C4-2B (cell line): ENCODE results near the gene NHERF1.

Experiments
- ZFX ChIP-seq: fragments of 450-650 bp; IDR thresholded peaks from 2 replicates; pipeline ENCODE4 v1.6.1; 2017
- TF ChIP-seq, protein P1 (sequence below): fragments of 450-650 bp; conservative IDR thresholded peaks from 2 replicates; pipeline ENCODE4 v1.5.1; 2017; ENCODE audit warnings: mild to moderate bottlenecking

DNA sequence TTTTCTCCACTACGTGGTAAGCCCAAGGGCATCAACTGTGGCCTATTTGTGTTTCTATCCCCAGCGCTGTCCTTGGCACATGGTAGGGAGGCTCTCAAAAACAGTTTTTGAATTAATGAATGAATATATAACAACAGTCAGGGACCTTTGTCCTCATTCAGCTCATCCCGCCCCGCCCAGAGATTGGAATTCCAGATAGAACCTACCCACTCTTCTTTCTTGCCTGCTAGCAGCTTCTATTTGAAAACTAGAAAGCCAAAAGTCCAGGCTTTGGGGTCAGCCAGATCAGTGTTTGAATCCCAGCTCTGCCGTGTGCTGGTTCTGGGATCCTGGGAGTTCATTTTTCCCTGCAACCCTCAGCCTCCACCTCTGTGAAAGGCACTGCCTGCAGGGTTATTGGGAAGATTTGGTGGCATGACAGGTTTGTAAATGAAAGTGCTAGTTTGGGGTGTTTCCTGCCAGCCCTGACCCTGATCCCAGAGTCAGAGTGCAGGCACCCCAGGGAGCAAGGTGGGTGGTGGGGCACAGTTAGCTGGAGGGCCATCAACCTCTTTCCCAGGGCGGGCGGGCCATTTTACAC is 4.5 kb downstream of the NHERF1 start:
- TF ChIP-seq, protein P1, sequence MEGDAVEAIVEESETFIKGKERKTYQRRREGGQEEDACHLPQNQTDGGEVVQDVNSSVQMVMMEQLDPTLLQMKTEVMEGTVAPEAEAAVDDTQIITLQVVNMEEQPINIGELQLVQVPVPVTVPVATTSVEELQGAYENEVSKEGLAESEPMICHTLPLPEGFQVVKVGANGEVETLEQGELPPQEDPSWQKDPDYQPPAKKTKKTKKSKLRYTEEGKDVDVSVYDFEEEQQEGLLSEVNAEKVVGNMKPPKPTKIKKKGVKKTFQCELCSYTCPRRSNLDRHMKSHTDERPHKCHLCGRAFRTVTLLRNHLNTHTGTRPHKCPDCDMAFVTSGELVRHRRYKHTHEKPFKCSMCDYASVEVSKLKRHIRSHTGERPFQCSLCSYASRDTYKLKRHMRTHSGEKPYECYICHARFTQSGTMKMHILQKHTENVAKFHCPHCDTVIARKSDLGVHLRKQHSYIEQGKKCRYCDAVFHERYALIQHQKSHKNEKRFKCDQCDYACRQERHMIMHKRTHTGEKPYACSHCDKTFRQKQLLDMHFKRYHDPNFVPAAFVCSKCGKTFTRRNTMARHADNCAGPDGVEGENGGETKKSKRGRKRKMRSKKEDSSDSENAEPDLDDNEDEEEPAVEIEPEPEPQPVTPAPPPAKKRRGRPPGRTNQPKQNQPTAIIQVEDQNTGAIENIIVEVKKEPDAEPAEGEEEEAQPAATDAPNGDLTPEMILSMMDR = no peak
- TF ChIP-seq ZFX = no peak
